SK-N-SH (cell line): Measurements from ENCODE around the gene KIAA0232.

Experiments
- TEAD4 ChIP-seq: IDR thresholded peaks from 2 replicates; pipeline ENCODE4 v1.4.0; 2012; ENCODE audit warnings: mild to moderate bottlenecking, borderline replicate concordance; ENCODE audit not compliant: insufficient read depth
- TF ChIP-seq, protein P1 (sequence below): IDR thresholded peaks from 2 replicates; pipeline ENCODE4 v1.6.1; 2012; ENCODE audit warnings: mild to moderate bottlenecking, low read depth, low read length, moderate library complexity

DNA sequence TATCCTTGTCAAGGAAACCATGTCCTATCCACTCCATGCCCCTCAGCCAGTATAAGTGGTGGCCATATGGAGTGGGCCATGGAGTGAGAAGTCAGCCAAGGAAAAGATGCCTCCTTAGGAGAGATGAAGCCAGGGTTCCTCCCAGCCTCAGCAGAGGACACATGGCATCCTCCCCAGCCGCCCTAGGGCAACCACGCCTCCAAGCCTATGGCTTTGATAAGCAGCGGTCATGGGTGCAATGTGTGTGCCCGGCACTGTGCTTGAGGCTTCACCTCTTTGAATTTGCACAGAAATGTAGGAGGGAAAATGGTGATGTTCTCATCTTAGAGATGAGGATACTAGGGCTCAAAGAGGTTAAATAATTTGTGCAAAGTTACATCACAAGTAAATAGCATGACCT is 92.5 kb downstream of the KIAA0232 start:
- TF ChIP-seq TEAD4: no peak
- TF ChIP-seq, protein P1, sequence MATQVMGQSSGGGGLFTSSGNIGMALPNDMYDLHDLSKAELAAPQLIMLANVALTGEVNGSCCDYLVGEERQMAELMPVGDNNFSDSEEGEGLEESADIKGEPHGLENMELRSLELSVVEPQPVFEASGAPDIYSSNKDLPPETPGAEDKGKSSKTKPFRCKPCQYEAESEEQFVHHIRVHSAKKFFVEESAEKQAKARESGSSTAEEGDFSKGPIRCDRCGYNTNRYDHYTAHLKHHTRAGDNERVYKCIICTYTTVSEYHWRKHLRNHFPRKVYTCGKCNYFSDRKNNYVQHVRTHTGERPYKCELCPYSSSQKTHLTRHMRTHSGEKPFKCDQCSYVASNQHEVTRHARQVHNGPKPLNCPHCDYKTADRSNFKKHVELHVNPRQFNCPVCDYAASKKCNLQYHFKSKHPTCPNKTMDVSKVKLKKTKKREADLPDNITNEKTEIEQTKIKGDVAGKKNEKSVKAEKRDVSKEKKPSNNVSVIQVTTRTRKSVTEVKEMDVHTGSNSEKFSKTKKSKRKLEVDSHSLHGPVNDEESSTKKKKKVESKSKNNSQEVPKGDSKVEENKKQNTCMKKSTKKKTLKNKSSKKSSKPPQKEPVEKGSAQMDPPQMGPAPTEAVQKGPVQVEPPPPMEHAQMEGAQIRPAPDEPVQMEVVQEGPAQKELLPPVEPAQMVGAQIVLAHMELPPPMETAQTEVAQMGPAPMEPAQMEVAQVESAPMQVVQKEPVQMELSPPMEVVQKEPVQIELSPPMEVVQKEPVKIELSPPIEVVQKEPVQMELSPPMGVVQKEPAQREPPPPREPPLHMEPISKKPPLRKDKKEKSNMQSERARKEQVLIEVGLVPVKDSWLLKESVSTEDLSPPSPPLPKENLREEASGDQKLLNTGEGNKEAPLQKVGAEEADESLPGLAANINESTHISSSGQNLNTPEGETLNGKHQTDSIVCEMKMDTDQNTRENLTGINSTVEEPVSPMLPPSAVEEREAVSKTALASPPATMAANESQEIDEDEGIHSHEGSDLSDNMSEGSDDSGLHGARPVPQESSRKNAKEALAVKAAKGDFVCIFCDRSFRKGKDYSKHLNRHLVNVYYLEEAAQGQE: no peak
